ENCODE results near the gene PMF1. TPM values are rescaled to one million over a fixed set of nuclear protein-coding genes. Genes with fewer than 3 reads are reported as not detected.

Gene PMF1
- total and polyA plus RNA-seq, 4 donors: 32.6 to 70.6 (median 59.8) TPM

- Histone ChIP-seq H3K9me3 (ENCODE audit: control insufficient read depth, insufficient read depth, low read length) (no peaks in the 10 kb centered on the region), H3K27ac (ENCODE audit: low read depth, low read length) (no peak overlapping the region), H3K27me3 (ENCODE audit: control insufficient read depth, insufficient read depth, low read length) (no peaks in the 10 kb centered on the region), H3K4me3 (ENCODE audit: low read depth, low read length) (no peak overlapping the region), H3K4me1 (ENCODE audit: control insufficient read depth, insufficient read depth, low read length) (peaks cover 25% of the 10 kb centered on the region), H3K36me3 (ENCODE audit: control insufficient read depth, insufficient read depth, low read length) (peaks cover 34% of the 10 kb centered on the region)
- WGBS (ENCODE audit: insufficient coverage): 75% methylated on average over 4 of the region's 4 CpGs
- no peak for DNase-seq (ENCODE audit: low read depth in 4 of 6, low spot score in 6 of 6)
These were observed 17.0 kb upstream of the PMF1 start for GRCh38 chr1:156195853-156196252.

- 79% methylated on average over 2 of the region's 2 CpGs for WGBS (ENCODE audit: insufficient coverage)
- no peaks in the 10 kb centered on the region for H3K27me3 ChIP-seq (ENCODE audit: control insufficient read depth, insufficient read depth, low read length)
- H3K4me1 ChIP-seq (ENCODE audit: control insufficient read depth, insufficient read depth, low read length): peaks cover 25% of the 10 kb centered on the region
- no peak overlapping the region for H3K27ac ChIP-seq (ENCODE audit: low read depth, low read length)
- no peaks in the 10 kb centered on the region for H3K9me3 ChIP-seq (ENCODE audit: control insufficient read depth, insufficient read depth, low read length)
- peaks cover 38% of the 10 kb centered on the region for H3K36me3 ChIP-seq (ENCODE audit: control insufficient read depth, insufficient read depth, low read length)
- DNase-seq (ENCODE audit: low read depth in 4 of 6, low spot score in 6 of 6): no peak
- no peak overlapping the region for H3K4me3 ChIP-seq (ENCODE audit: low read depth, low read length)
These were observed 16.4 kb upstream of the PMF1 start for GRCh38 chr1:156196445-156196844.

- Histone ChIP-seq H3K4me3 (ENCODE audit: low read depth, low read length) (no peak overlapping the region), H3K27ac (ENCODE audit: low read depth, low read length) (no peak overlapping the region), H3K27me3 (ENCODE audit: control insufficient read depth, insufficient read depth, low read length) (no peaks in the 10 kb centered on the region), H3K4me1 (ENCODE audit: control insufficient read depth, insufficient read depth, low read length) (peaks cover 15% of the 10 kb centered on the region), H3K36me3 (ENCODE audit: control insufficient read depth, insufficient read depth, low read length) (peaks cover 43% of the 10 kb centered on the region), H3K9me3 (ENCODE audit: control insufficient read depth, insufficient read depth, low read length) (no peaks in the 10 kb centered on the region)
- DNase-seq (ENCODE audit: low read depth in 4 of 6, low spot score in 6 of 6): no peak
- 85% methylated on average over 4 of the region's 5 CpGs for WGBS (ENCODE audit: insufficient coverage)
These were observed 13.9 kb upstream of the PMF1 start for GRCh38 chr1:156198831-156199349.

- Histone ChIP-seq H3K27me3 (ENCODE audit: control insufficient read depth, insufficient read depth, low read length) (no peaks in the 10 kb centered on the region), H3K9me3 (ENCODE audit: control insufficient read depth, insufficient read depth, low read length) (no peaks in the 10 kb centered on the region), H3K36me3 (ENCODE audit: control insufficient read depth, insufficient read depth, low read length) (peaks cover 45% of the 10 kb centered on the region), H3K4me1 (ENCODE audit: control insufficient read depth, insufficient read depth, low read length) (peaks cover 7% of the 10 kb centered on the region), H3K4me3 (ENCODE audit: low read depth, low read length) (no peak overlapping the region), H3K27ac (ENCODE audit: low read depth, low read length) (no peak overlapping the region)
- WGBS (ENCODE audit: insufficient coverage): 97% methylated on average over 8 of the region's 8 CpGs
- DNase-seq (ENCODE audit: low read depth in 4 of 6, low spot score in 6 of 6): no peak
These were observed 12.8 kb upstream of the PMF1 start for GRCh38 chr1:156200044-156200443.

- Histone ChIP-seq H3K4me3 (ENCODE audit: low read depth, low read length) (no peak overlapping the region), H3K27ac (ENCODE audit: low read depth, low read length) (no peak overlapping the region), H3K36me3 (ENCODE audit: control insufficient read depth, insufficient read depth, low read length) (peaks cover 45% of the 10 kb centered on the region), H3K9me3 (ENCODE audit: control insufficient read depth, insufficient read depth, low read length) (no peaks in the 10 kb centered on the region), H3K4me1 (ENCODE audit: control insufficient read depth, insufficient read depth, low read length) (no peaks in the 10 kb centered on the region), H3K27me3 (ENCODE audit: control insufficient read depth, insufficient read depth, low read length) (no peaks in the 10 kb centered on the region)
- no peak for DNase-seq (ENCODE audit: low read depth in 4 of 6, low spot score in 6 of 6)
These were observed 9.5 kb upstream of the PMF1 start for GRCh38 chr1:156203331-156203730.

GRCh38 chr1:156204686-156205085, 8.1 kb upstream of the PMF1 start:
- WGBS (ENCODE audit: insufficient coverage): 92% methylated on average over 2 of the region's 3 CpGs
- Histone ChIP-seq H3K4me3 (ENCODE audit: low read depth, low read length) (no peak overlapping the region), H3K27ac (ENCODE audit: low read depth, low read length) (no peak overlapping the region), H3K4me1 (ENCODE audit: control insufficient read depth, insufficient read depth, low read length) (no peaks in the 10 kb centered on the region), H3K9me3 (ENCODE audit: control insufficient read depth, insufficient read depth, low read length) (no peaks in the 10 kb centered on the region), H3K27me3 (ENCODE audit: control insufficient read depth, insufficient read depth, low read length) (no peaks in the 10 kb centered on the region), H3K36me3 (ENCODE audit: control insufficient read depth, insufficient read depth, low read length) (peaks cover 47% of the 10 kb centered on the region)
- DNase-seq (ENCODE audit: low read depth in 4 of 6, low spot score in 6 of 6): no peak

- DNase-seq (ENCODE audit: low read depth in 4 of 6, low spot score in 6 of 6): no peak
- peaks cover 12% of the 10 kb centered on the region for H3K4me1 ChIP-seq (ENCODE audit: control insufficient read depth, insufficient read depth, low read length)
These were observed 1.6 kb upstream of the PMF1 start for GRCh38 chr1:156211243-156211642.

GRCh38 chr1:156212130-156212529, 677 bp upstream of the PMF1 start:
- Histone ChIP-seq H3K4me1 (ENCODE audit: control insufficient read depth, insufficient read depth, low read length) (peaks cover 12% of the 10 kb centered on the region), H3K36me3 (ENCODE audit: control insufficient read depth, insufficient read depth, low read length) (peaks cover 42% of the 10 kb centered on the region), H3K27ac (ENCODE audit: low read depth, low read length) (peak overlapping the region; percentile 98), H3K9me3 (ENCODE audit: control insufficient read depth, insufficient read depth, low read length) (no peaks in the 10 kb centered on the region), H3K4me3 (ENCODE audit: low read depth, low read length) (peak overlapping the region; percentile 81), H3K27me3 (ENCODE audit: control insufficient read depth, insufficient read depth, low read length) (no peaks in the 10 kb centered on the region)
- WGBS (ENCODE audit: insufficient coverage): 100% methylated on average over 1 of the region's 9 CpGs
- DNase-seq (ENCODE audit: low read depth in 4 of 6, low spot score in 6 of 6): no peak

More at GRCh38 chr1:156211243-156211642, 1.6 kb upstream of the PMF1 start:
- Histone ChIP-seq H3K9me3 (ENCODE audit: control insufficient read depth, insufficient read depth, low read length) (no peaks in the 10 kb centered on the region), H3K36me3 (ENCODE audit: control insufficient read depth, insufficient read depth, low read length) (peaks cover 44% of the 10 kb centered on the region), H3K27ac (ENCODE audit: low read depth, low read length) (no peak overlapping the region), H3K27me3 (ENCODE audit: control insufficient read depth, insufficient read depth, low read length) (no peaks in the 10 kb centered on the region), H3K4me3 (ENCODE audit: low read depth, low read length) (no peak overlapping the region)
- WGBS (ENCODE audit: insufficient coverage): 100% methylated on average over 1 of the region's 3 CpGs

GRCh38 chr1:156213644-156213966, 798 bp downstream of the PMF1 start:
- Histone ChIP-seq H3K36me3 (ENCODE audit: control insufficient read depth, insufficient read depth, low read length) (peaks cover 32% of the 10 kb centered on the region), H3K27ac (ENCODE audit: low read depth, low read length) (peak overlapping the region; percentile 98), H3K27me3 (ENCODE audit: control insufficient read depth, insufficient read depth, low read length) (no peaks in the 10 kb centered on the region), H3K4me3 (ENCODE audit: low read depth, low read length) (peak overlapping the region; percentile 81), H3K9me3 (ENCODE audit: control insufficient read depth, insufficient read depth, low read length) (no peaks in the 10 kb centered on the region), H3K4me1 (ENCODE audit: control insufficient read depth, insufficient read depth, low read length) (peaks cover 12% of the 10 kb centered on the region)
- 57% methylated on average over 2 of the region's 11 CpGs for WGBS (ENCODE audit: insufficient coverage)
- DNase-seq (ENCODE audit: low read depth in 4 of 6, low spot score in 6 of 6): no peak

- no peaks in the 10 kb centered on the region for H3K9me3 ChIP-seq (ENCODE audit: control insufficient read depth, insufficient read depth, low read length)
- WGBS (ENCODE audit: insufficient coverage): 94% methylated on average over 9 of the region's 16 CpGs
- H3K36me3 ChIP-seq (ENCODE audit: control insufficient read depth, insufficient read depth, low read length): peaks cover 28% of the 10 kb centered on the region
- peak overlapping the region; percentile 81 for H3K4me3 ChIP-seq (ENCODE audit: low read depth, low read length)
- H3K4me1 ChIP-seq (ENCODE audit: control insufficient read depth, insufficient read depth, low read length): peaks cover 12% of the 10 kb centered on the region
- H3K27ac ChIP-seq (ENCODE audit: low read depth, low read length): no peak overlapping the region
- DNase-seq (ENCODE audit: low read depth in 4 of 6, low spot score in 6 of 6): no peak
- H3K27me3 ChIP-seq (ENCODE audit: control insufficient read depth, insufficient read depth, low read length): no peaks in the 10 kb centered on the region
These were observed 1.4 kb downstream of the PMF1 start for GRCh38 chr1:156214024-156214748.
